Gastroesophageal sphincter (tissue), 4 donors: ENCODE results near the gene ATXN7. TPM values are rescaled to one million over a fixed set of nuclear protein-coding genes. Genes with fewer than 3 reads are reported as not detected.
A peak's percentile ranks its signal among the peaks of the same experiment; 100 is the strongest.

Experiments
- ATAC-seq: fragments of 150-250 bp; one replicate; pipeline ENCODE4 v1.9.1; 2016; ENCODE audit warnings: mild to moderate bottlenecking, moderate library complexity
- H3K27ac ChIP-seq, 4 donors: fragments of 200-600 bp; sonication (generic) in 3 of 4; 1 replicate in 3 of 4; 2 replicates in 1 of 4; pipeline ENCODE4 v1.5.1; 2016 to 2019
- H3K27me3 ChIP-seq: fragments of 200-600 bp; sonication (generic); one replicate; pipeline ENCODE4 v1.5.1; 2019
- H3K36me3 ChIP-seq, 2 donors: fragments of 200-600 bp; sonication (generic); one replicate each; pipeline ENCODE4 v1.5.1; 2019; ENCODE audit warnings: control low read depth in 1 of 2
- H3K4me1 ChIP-seq, 3 donors: fragments of 200-600 bp; sonication (generic); 1 replicate in 2 of 3; 2 replicates in 1 of 3; pipeline ENCODE4 v1.5.1; 2016 to 2019; ENCODE audit warnings: control low read depth in 2 of 3
- H3K4me3 ChIP-seq, 2 donors: fragments of 200-600 bp; sonication (generic); one replicate each; pipeline ENCODE4 v1.5.1; 2019; ENCODE audit warnings: mild to moderate bottlenecking in 1 of 2, moderate library complexity in 1 of 2
- H3K9me3 ChIP-seq, 3 donors: fragments of 200-600 bp; sonication (generic); one replicate each; pipeline ENCODE4 v1.5.1; 2017 to 2019; ENCODE audit warnings: control low read depth in 2 of 3
- CTCF ChIP-seq, 4 experiments: fragments of 200-600 bp in 2 of 4; fragments of 450-650 bp in 2 of 4; sonication (generic) in 1 of 4; IDR thresholded peaks; one replicate each; pipeline ENCODE4 v1.5.1; 2017 to 2019; ENCODE audit warnings: antibody characterized with exemption in 4 of 4, mild to moderate bottlenecking in 2 of 4, moderate library complexity in 2 of 4
- EP300 ChIP-seq: sonication (generic); formaldehyde crosslinking; IDR thresholded peaks from one replicate; pipeline ENCODE4 v1.6.1; 2017; ENCODE audit warnings: antibody characterized with exemption, mild to moderate bottlenecking
- POLR2A ChIP-seq, 2 donors: fragments of 450-650 bp; IDR thresholded peaks; one replicate each; pipeline ENCODE4 v1.6.1; 2017; ENCODE audit warnings: antibody characterized with exemption in 2 of 2, mild to moderate bottlenecking in 2 of 2, moderate library complexity in 1 of 2
- POLR2AphosphoS5 ChIP-seq: sonication (generic); formaldehyde crosslinking; IDR thresholded peaks from one replicate; pipeline ENCODE4 v1.6.1; 2017; ENCODE audit warnings: antibody characterized with exemption
- WGBS, 2 donors: methylation state at CpG; one replicate each; pipeline ENCODE4 v1.1.5; 2018; ENCODE audit warnings: low coverage in 1 of 2; 5-methylcytosine and 5-hydroxymethylcytosine counted together
- total RNA-seq, 4 donors: library from RNA; depleted of rRNA; stranded (reverse); fragments of >200 nt; gene quantifications; one replicate each; pipeline ENCODE4 v1.1.0, GENCODE V29; 2016

The ATXN7 gene
- total RNA-seq, 4 donors from 2014 or later, result 15.5 to 36.3 (median 19.8) TPM

GRCh38 chr3:63927422-63928280, 64.0 kb downstream of the ATXN7 start:
- ATAC-seq, result peak; percentile 25
- Histone ChIP-seq H3K4me1 (peaks cover 0 to 46% (median under 1%) of the 10 kb centered on the region in 3 donors), H3K4me3 (no peak overlapping the region), H3K36me3 (peaks cover 4 to 24% of the 10 kb centered on the region in 2 donors), H3K27me3 (no peaks in the 10 kb centered on the region), H3K9me3 (no peaks in the 10 kb centered on the region), H3K27ac (peak overlapping the region in 3 of 4 donors; percentile 15 to 48 (median 30))
- WGBS, 2 donors, result 52 to 63% methylated on average over 10 of the region's 10 CpGs
- no peak for TF ChIP-seq EP300
- TF ChIP-seq POLR2AphosphoS5, result no peak
- TF ChIP-seq POLR2A (IDR thresholded peaks at IDR 0.05), result no peak
- no peak for TF ChIP-seq CTCF (IDR thresholded peaks at IDR 0.05)

- Histone ChIP-seq H3K4me3 (no peak overlapping the region), H3K27me3 (no peaks in the 10 kb centered on the region), H3K36me3 (peaks cover 0 to 4% of the 10 kb centered on the region in 2 donors), H3K4me1 (peaks cover 4 to 71% (median 7%) of the 10 kb centered on the region in 3 donors), H3K9me3 (no peaks in the 10 kb centered on the region), H3K27ac (no peak overlapping the region)
- 50 to 95% methylated on average over 1 to 2 of the region's 3 CpGs for WGBS, 2 donors
- TF ChIP-seq EP300, result no peak
- no peak for TF ChIP-seq CTCF (IDR thresholded peaks at IDR 0.05)
- no peak for TF ChIP-seq POLR2AphosphoS5
- TF ChIP-seq POLR2A (IDR thresholded peaks at IDR 0.05), result no peak
- ATAC-seq, result no peak
These were observed 67.6 kb downstream of the ATXN7 start for GRCh38 chr3:63931290-63931689.

- Histone ChIP-seq H3K36me3 (no peaks in the 10 kb centered on the region), H3K4me3 (no peak overlapping the region), H3K9me3 (no peaks in the 10 kb centered on the region), H3K27me3 (no peaks in the 10 kb centered on the region), H3K4me1 (peaks cover 4 to 70% (median 7%) of the 10 kb centered on the region in 3 donors), H3K27ac (peak overlapping the region in 1 of 4 donors; percentile 41)
- no peak for TF ChIP-seq CTCF (IDR thresholded peaks at IDR 0.05)
- no peak for TF ChIP-seq POLR2A (IDR thresholded peaks at IDR 0.05)
- WGBS, 2 donors, result 40 to 65% methylated on average over 3 of the region's 3 CpGs
- no peak for ATAC-seq
These were observed 69.0 kb downstream of the ATXN7 start for GRCh38 chr3:63932509-63933212.

GRCh38 chr3:63933459-63933858, 69.8 kb downstream of the ATXN7 start:
- no peaks in the 10 kb centered on the region for H3K9me3 ChIP-seq
- no peaks in the 10 kb centered on the region for H3K27me3 ChIP-seq
- H3K27ac ChIP-seq, result peak overlapping the region in 1 of 4 donors; percentile 41
- H3K4me1 ChIP-seq, result peaks cover 4 to 70% (median 7%) of the 10 kb centered on the region in 3 donors
- WGBS, 2 donors, result 89 to 100% methylated on average over 1 of the region's 1 CpG
- no peaks in the 10 kb centered on the region for H3K36me3 ChIP-seq
- TF ChIP-seq POLR2A (IDR thresholded peaks at IDR 0.05), result no peak
- TF ChIP-seq EP300, result no peak
- no peak for TF ChIP-seq POLR2AphosphoS5
- no peak for TF ChIP-seq CTCF (IDR thresholded peaks at IDR 0.05)
- H3K4me3 ChIP-seq, result no peak overlapping the region
- ATAC-seq, result no peak
